HG03025 (cell line): ENCODE data around the gene DDO.

Experiments used
- ATAC-seq: cut with Tn5 transposase; IDR thresholded peaks from one replicate; pipeline ENCODE4 v1.9.1; 2021; ENCODE audit warnings: mild to moderate bottlenecking, moderate library complexity; ENCODE audit not compliant: unreplicated experiment, low FRiP score

DDO gene

GRCh38 chr6:110421749-110422443 lies 6.5 kb upstream of the DDO start:
- no peak for ATAC-seq

GRCh38 chr6:110419028-110419739 lies 3.8 kb upstream of the DDO start:
- no peak for ATAC-seq

DNA sequence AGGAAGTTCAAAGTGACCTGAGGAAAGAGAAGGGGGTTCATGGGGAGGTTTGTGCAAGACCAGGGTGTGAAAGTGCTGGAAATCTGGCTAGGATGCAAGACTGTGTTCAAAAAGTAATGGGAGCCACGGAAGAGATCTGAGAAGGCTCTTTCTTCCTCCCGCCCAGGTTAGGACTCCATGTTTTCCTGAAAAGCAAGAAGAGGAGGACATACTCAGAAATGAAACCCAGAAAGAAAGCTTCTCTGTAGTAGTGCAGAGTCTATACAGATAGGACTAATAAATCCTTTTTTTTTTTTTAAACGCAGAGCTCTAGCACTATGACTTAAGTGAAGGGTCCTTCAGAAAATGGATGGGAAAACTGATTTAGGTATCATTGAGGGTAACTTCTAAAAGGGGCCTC lies 3.2 kb upstream of the DDO start:
- ATAC-seq: no peak

GRCh38 chr6:110414669-110415068 lies 706 bp downstream of the DDO start:
- ATAC-seq: no peak

DNA sequence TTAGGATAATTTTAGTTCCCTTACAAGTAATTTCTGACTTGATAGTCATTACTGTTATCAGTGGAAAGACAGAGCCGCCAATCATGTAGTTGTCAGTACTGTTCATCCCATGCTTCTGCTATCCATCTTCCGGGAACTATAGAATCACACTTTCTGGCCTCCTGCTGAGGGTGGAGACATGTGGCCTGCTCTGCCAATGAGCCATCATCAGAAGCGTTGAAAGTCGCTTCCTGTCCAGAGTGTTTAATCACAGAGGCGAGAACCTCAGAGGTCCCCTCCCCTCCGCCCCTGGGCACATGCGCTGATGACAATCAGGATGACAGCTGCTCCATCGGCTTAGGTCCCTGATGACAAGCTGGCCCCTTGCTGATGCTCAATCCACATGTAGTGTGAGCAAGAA lies 3.0 kb downstream of the DDO start:
- no peak for ATAC-seq

GRCh38 chr6:110410511-110410910 lies 4.9 kb downstream of the DDO start:
- no peak for ATAC-seq

- no peak for ATAC-seq
Observed at GRCh38 chr6:110409794-110410193, 5.6 kb downstream of the DDO start.

- no peak for ATAC-seq
Observed at GRCh38 chr6:110408901-110409300, 6.5 kb downstream of the DDO start.

DNA sequence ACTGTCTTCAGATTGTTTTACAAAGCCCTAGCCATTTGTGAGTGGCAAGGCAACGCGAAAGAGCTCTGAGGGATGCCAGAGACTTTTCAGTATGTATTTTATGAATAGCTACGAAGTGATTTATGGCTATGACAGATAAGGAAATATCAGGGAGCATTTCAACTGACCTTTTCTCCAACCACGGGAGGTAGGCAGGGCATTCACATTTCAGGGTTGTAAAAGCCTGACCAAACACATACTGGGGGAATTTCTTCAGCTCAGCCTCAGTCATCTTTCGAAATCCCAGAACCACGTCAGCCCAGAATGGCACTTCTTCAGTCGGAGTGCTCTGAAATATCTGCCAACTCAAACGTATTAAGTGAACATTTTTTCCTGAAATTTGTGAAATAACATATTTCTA lies 10.8 kb downstream of the DDO start:
- ATAC-seq: no peak

DNA sequence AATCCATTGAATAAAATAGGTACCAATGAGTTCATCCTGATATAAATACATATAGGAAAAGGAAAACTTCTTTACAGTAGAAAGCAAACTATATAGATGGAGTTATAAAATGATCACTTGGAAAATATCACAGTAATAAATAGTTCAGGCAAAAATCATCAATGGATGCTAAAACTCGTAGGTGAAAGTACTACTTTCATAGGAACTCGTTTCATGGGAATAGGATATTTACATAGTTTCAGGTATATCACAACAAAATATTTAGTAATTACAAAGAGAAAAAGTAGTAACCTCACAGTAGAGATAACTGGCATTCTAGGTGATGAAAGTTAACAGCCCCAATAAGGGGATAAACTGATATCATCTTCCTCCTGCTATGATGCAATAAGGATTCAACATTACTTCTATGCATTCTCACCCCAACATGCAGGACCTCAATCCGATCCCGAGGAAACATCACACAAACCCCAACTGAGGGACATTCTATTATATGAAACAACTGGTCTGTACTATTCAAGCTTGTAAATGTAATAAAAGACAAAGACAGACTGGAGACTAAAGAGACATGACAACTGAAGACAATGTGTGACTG lies 13.7 kb downstream of the DDO start:
- no peak for ATAC-seq

- no peak for ATAC-seq
Observed at GRCh38 chr6:110400208-110400607, 15.2 kb downstream of the DDO start.

DNA sequence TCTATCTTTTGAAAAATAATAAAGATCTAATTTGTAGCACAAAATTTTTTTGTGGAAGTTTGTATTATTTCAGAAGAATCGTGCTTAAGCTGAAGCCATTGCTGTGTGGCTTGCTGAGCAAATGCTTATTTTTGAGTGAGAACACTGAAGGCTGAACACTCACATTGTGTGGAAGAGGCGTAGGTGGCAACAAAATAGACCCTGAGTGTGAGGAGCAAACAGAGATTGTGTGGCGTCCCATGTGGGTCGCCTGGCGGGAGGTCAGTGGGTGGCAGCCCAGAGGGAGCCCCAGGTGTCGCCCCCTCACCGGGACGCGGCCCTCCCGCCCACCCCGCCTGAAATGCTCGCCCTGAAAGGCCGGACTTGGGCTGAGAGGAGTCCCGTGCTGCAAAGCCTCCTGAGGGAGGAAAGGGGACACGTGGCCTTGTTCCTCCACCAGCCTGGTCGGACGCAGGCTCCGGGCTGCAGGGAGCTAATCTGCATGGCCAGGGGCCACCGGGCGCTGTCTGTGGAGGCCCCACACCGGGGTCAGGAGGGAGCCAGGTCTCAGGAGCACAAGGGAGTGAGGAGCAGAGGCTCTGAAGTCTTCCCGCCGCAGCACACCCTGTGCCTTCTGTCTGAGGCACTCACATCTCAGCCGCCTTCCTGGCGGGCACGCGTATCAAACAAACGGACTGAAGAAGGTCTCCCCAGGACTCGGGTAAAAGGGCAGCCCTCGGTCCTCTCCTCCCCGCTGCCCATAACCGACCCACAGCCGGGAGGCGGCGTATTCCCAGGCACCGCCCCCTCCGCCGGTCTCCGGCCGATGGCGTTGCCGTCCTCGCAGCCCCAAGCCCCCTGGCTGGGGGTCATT lies 15.9 kb downstream of the DDO start:
- no peak for ATAC-seq

DNA sequence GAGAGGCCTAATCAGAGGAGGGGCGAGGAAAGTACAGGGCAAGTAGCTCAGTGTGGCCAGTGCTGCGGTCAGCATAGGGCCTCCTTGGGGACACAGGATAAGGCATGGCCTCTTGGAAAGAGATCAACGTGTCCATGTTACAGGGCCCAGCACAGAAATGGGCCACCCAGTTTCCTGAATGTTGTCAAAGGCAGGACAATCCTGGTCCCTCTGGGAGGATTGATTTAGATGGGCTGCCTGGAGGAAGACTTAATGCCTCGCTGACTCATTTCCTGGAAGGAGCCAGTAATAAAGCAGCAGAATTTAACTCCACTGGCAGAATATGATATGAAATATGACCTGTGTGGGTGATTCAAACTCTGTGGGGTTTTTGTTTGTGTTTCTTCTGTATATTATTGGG lies 16.6 kb downstream of the DDO start:
- ATAC-seq: no peak

DNA sequence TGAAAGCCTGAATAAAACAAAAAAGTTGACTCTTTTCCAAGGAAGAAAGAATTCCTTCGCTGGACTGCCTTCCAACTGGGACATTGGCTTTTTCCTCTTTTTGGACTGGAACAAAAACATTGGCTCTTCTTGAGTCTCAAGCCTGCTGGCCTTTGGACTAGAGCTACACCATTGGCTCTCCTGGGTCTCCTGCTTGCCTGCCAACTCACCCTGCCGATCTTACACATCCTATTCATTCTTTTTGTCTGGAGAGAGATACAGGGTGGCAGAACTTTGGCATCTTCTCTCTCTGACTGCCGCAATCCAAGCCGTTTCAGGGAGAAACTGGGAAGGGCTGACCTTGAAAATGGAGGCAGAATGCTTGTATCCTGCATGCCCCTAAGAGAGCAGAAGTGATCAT lies 20.2 kb downstream of the DDO start:
- ATAC-seq: no peak

DNA sequence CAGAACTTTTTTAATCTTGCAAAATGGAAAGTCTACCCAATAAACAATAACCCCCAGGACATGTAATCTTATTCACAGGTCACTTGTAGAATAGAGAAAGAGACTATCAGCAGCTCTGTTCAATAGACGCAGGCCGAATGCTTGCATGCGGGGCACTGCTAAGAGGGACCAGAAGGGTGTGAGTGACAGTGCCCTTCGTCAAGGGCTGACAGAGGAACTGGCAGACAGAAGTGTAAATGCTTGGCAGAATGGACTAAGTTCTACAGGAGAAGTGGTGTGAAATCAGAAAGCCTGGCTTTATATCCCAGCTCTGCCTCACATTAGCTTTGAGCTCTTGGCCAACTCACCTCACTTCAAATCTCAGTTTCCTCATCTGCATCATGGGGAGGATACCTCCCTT lies 21.0 kb downstream of the DDO start:
- no peak for ATAC-seq

- ATAC-seq: no peak
Observed at GRCh38 chr6:110392727-110393126, 22.6 kb downstream of the DDO start.

- ATAC-seq: no peak
Observed at GRCh38 chr6:110390404-110390803, 25.0 kb downstream of the DDO start.

GRCh38 chr6:110389689-110390382 lies 25.5 kb downstream of the DDO start:
- no peak for ATAC-seq

- no peak for ATAC-seq
Observed at GRCh38 chr6:110387986-110388385, 27.4 kb downstream of the DDO start.

- ATAC-seq: no peak
Observed at GRCh38 chr6:110385458-110385863, 29.9 kb downstream of the DDO start.
